ENCODE data around the gene ARHGAP24. TPM values are rescaled to one million over a fixed set of nuclear protein-coding genes. Genes with fewer than 3 reads are reported as not detected.

ARHGAP24 gene
- total RNA-seq (2022; extraction: Qiagen RNA extraction), result 2.9 to 4.8 TPM (median 3.4 TPM) in 5 replicates

DNA sequence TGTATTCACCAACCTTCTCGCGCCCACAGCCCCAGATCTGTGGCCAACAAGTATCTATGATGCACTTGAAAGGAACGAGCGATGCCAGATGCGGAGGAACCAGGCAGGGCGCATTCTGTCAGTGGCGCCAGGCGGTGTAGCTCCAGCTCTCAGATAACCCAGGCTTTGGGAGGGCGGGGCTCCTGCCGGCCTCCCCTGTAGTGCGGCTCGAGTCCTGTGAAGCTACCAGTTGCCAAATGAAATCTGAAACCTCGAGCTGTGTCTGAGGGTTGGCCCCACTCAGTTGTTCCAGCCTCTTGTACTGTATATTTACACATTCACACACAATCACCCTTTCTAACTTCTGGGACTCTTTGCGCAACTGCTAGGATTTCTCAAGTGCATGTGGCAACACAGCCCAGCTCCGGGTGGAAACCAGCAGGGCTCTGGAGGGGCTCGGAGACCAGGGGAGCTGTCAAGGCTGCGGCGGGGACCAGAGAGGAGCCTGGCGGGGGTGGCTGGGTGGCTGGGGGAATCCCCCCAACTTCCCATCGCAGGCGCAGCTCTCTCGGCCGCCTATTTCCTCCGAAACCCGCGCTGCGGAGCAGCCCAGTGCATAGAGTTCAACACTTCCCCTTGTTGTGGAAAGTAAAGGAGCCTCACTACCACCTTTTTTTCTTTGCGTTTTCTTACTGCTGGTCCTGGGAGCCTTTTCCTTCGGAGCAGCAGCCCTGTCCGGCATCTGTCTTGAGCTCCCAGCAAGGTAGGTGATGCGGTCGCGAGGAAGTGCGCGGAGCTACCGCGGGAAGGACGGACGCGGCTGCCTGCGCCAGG lies at the start of gene ARHGAP24:
ARHGAP24 (plus strand) TSS at position 333 of the 813 bp plus-strand sequence.

